HEK293 (cell line): Measurements from ENCODE around the gene TCF7L1.

Experiments used
- BCL11A ChIP-seq: fragments of 450-650 bp; formaldehyde crosslinking; IDR thresholded peaks from 2 replicates; pipeline ENCODE4 v1.5.1; 2016; ENCODE audit warnings: low read depth, missing biosample characterization, missing genetic modification characterization
- ZNF768 ChIP-seq: fragments of 450-650 bp; formaldehyde crosslinking; IDR thresholded peaks from 2 replicates; pipeline ENCODE4 v1.5.1; 2018; ENCODE audit warnings: missing biosample characterization, mild to moderate bottlenecking, missing genetic modification characterization
- TF ChIP-seq, protein P1 (sequence below): fragments of 450-650 bp; formaldehyde crosslinking; IDR thresholded peaks from 2 replicates; pipeline ENCODE4 v1.5.1; 2016; ENCODE audit warnings: missing biosample characterization, missing genetic modification characterization

DNA sequence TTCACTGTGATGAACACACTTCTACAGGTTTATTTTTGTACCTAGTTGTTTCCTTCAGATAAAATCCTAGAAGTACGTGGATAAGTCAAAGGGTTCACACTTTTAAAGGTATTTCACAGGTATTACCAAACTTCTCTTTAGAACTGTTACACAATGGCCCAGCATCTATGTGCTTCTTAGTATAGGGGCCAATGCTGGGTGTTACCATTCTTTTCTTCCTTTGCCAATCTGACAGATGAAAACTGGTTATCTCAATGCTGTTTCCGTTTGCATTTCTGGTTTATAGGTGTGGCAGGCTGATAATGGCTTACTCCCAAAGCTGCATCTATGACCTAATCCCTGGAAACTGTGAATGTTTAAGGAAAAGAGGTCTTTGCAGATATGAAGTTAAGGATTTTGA, 2.8 kb upstream of the TCF7L1 start:
- TF ChIP-seq BCL11A (tag by site-specific recombination) (no peak), ZNF768 (tag by site-specific recombination) (no peak)
- TF ChIP-seq, protein P1, sequence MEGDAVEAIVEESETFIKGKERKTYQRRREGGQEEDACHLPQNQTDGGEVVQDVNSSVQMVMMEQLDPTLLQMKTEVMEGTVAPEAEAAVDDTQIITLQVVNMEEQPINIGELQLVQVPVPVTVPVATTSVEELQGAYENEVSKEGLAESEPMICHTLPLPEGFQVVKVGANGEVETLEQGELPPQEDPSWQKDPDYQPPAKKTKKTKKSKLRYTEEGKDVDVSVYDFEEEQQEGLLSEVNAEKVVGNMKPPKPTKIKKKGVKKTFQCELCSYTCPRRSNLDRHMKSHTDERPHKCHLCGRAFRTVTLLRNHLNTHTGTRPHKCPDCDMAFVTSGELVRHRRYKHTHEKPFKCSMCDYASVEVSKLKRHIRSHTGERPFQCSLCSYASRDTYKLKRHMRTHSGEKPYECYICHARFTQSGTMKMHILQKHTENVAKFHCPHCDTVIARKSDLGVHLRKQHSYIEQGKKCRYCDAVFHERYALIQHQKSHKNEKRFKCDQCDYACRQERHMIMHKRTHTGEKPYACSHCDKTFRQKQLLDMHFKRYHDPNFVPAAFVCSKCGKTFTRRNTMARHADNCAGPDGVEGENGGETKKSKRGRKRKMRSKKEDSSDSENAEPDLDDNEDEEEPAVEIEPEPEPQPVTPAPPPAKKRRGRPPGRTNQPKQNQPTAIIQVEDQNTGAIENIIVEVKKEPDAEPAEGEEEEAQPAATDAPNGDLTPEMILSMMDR (tag by site-specific recombination), result no peak
